Endodermal cell (in vitro differentiated cells): ENCODE data around the gene TLX1. TPM values are rescaled to one million over a fixed set of nuclear protein-coding genes. Genes with fewer than 3 reads are reported as not detected.

ENCODE experiments used
- DNase-seq: peaks from one replicate; pipeline ENCODE4 v3.0.0-alpha.2; 2017
- H3K27ac ChIP-seq: 2 replicates; pipeline ENCODE4 v1.5.1; 2013; ENCODE audit warnings: mild to moderate bottlenecking, low read depth, low read length, moderate library complexity
- H3K27me3 ChIP-seq: 2 replicates; pipeline ENCODE4 v1.6.1; 2013; ENCODE audit warnings: mild to moderate bottlenecking, low read length, moderate library complexity; ENCODE audit not compliant: insufficient read depth, control insufficient read depth, poor library complexity, severe bottlenecking
- H3K36me3 ChIP-seq: 2 replicates; pipeline ENCODE4 v1.7.0; 2013; ENCODE audit warnings: mild to moderate bottlenecking, low read length, moderate library complexity; ENCODE audit not compliant: control insufficient read depth, insufficient read depth
- H3K4me1 ChIP-seq: one replicate; pipeline ENCODE4 v1.7.0; 2013; ENCODE audit warnings: low read length; ENCODE audit not compliant: control insufficient read depth, insufficient read depth
- H3K4me3 ChIP-seq: 2 replicates; pipeline ENCODE4 v1.5.1; 2013; ENCODE audit warnings: mild to moderate bottlenecking, low read length, moderate library complexity
- H3K9ac ChIP-seq: 2 replicates; pipeline ENCODE4 v1.6.1; 2013; ENCODE audit warnings: mild to moderate bottlenecking, low read length, moderate library complexity; ENCODE audit not compliant: poor library complexity, severe bottlenecking; ENCODE audit errors: extremely low read depth
- H3K9me3 ChIP-seq: 2 replicates; pipeline ENCODE4 v1.6.1; 2013; ENCODE audit warnings: mild to moderate bottlenecking, low read length, moderate library complexity; ENCODE audit not compliant: control insufficient read depth
- H3K27ac Mint-ChIP-seq: 2 replicates; pipeline ENCODE4 v1.8.0; 2020; ENCODE audit warnings: mixed read lengths
- H3K27me3 Mint-ChIP-seq: 2 replicates; pipeline ENCODE4 v1.8.0; 2021; ENCODE audit warnings: mild to moderate bottlenecking, mixed read lengths; ENCODE audit not compliant: insufficient read depth
- H3K36me3 Mint-ChIP-seq: 2 replicates; pipeline ENCODE4 v1.8.0; 2020; ENCODE audit warnings: low read depth, mixed read lengths
- H3K4me1 Mint-ChIP-seq: 2 replicates; pipeline ENCODE4 v1.8.0; 2020; ENCODE audit warnings: mixed read lengths
- H3K4me3 Mint-ChIP-seq: 2 replicates; pipeline ENCODE4 v1.8.0; 2020; ENCODE audit warnings: mild to moderate bottlenecking, moderate library complexity, mixed read lengths
- H3K9me3 Mint-ChIP-seq: 2 replicates; pipeline ENCODE4 v1.8.0; 2020; ENCODE audit warnings: mild to moderate bottlenecking, mixed read lengths
- CTCF ChIP-seq: fragments of 200-600 bp; sonication (generic); conservative IDR thresholded peaks from 2 replicates; pipeline ENCODE4 v1.5.0; 2021; ENCODE audit warnings: antibody characterized with exemption, mild to moderate bottlenecking
- WGBS, 2 experiments: methylation state at CpG; one replicate each; pipeline versions ENCODE4 v1.1.5 to v1.1.7; 2013; ENCODE audit warnings: missing lambda C conversion rate in 2 of 2, mixed read lengths in 1 of 2; ENCODE audit not compliant: insufficient coverage in 1 of 2, insufficient read length in 1 of 2; 5-methylcytosine and 5-hydroxymethylcytosine counted together
- total RNA-seq, 2 donors: library from RNA; stranded (reverse); fragmentation: NEBNext Ultra II Directional in 1 of 2; extraction: Animal tissue kit (Norgen Biotek cat#: 25700) in 1 of 2; gene quantifications; 2 replicates in 1 of 2; 3 replicates in 1 of 2; pipeline ENCODE4 v1.2.1, GENCODE V29; 2021

The TLX1 gene
- total RNA-seq, 2 donors from 2014 or later = not detected

GRCh38 chr10:101136007-101136707, 5.1 kb downstream of the TLX1 start:
- H3K36me3 Mint-ChIP-seq = no peaks in the 10 kb centered on the region
- no peak overlapping the region for H3K4me3 Mint-ChIP-seq
- WGBS, 2 experiments = 7% methylated on average over 22 to 33 of the region's 33 CpGs
- Histone ChIP-seq H3K9me3 (no peaks in the 10 kb centered on the region), H3K27me3 (peaks cover 100% of the 10 kb centered on the region), H3K4me3 (no peak overlapping the region), H3K4me1 (no peaks in the 10 kb centered on the region), H3K36me3 (no peaks in the 10 kb centered on the region), H3K9ac (no peak overlapping the region), H3K27ac (no peak overlapping the region)
- H3K4me1 Mint-ChIP-seq = peaks cover 22% of the 10 kb centered on the region
- no peak overlapping the region for H3K27ac Mint-ChIP-seq
- no peaks in the 10 kb centered on the region for H3K9me3 Mint-ChIP-seq
- peak; percentile 73 for DNase-seq
- no peak for TF ChIP-seq CTCF
- peaks cover 99% of the 10 kb centered on the region for H3K27me3 Mint-ChIP-seq

GRCh38 chr10:101136708-101137121, 5.6 kb downstream of the TLX1 start:
- Mint-ChIP-seq H3K4me1 (peaks cover 22% of the 10 kb centered on the region), H3K4me3 (no peak overlapping the region), H3K9me3 (no peaks in the 10 kb centered on the region), H3K27me3 (peaks cover 100% of the 10 kb centered on the region), H3K36me3 (no peaks in the 10 kb centered on the region), H3K27ac (no peak overlapping the region)
- Histone ChIP-seq H3K4me1 (no peaks in the 10 kb centered on the region), H3K27ac (no peak overlapping the region), H3K9ac (no peak overlapping the region), H3K27me3 (peaks cover 100% of the 10 kb centered on the region), H3K9me3 (no peaks in the 10 kb centered on the region), H3K4me3 (no peak overlapping the region), H3K36me3 (no peaks in the 10 kb centered on the region)
- DNase-seq = no peak
- 11 to 20% methylated on average over 19 to 26 of the region's 26 CpGs for WGBS, 2 experiments
- TF ChIP-seq CTCF = no peak

- H3K27ac Mint-ChIP-seq = no peak overlapping the region
- DNase-seq = no peak
- Histone ChIP-seq H3K9me3 (no peaks in the 10 kb centered on the region), H3K27me3 (peaks cover 100% of the 10 kb centered on the region), H3K9ac (no peak overlapping the region), H3K36me3 (no peaks in the 10 kb centered on the region), H3K27ac (no peak overlapping the region), H3K4me1 (no peaks in the 10 kb centered on the region), H3K4me3 (no peak overlapping the region)
- WGBS, 2 experiments = 71 to 73% methylated on average over 1 to 2 of the region's 2 CpGs
- H3K4me3 Mint-ChIP-seq = no peak overlapping the region
- no peaks in the 10 kb centered on the region for H3K36me3 Mint-ChIP-seq
- H3K9me3 Mint-ChIP-seq = no peaks in the 10 kb centered on the region
- peaks cover 100% of the 10 kb centered on the region for H3K27me3 Mint-ChIP-seq
- peaks cover 22% of the 10 kb centered on the region for H3K4me1 Mint-ChIP-seq
- TF ChIP-seq CTCF = no peak
Measured at GRCh38 chr10:101137271-101137670, 6.2 kb downstream of the TLX1 start.
